Effector CD8-positive, alpha-beta T cell (primary cell): ENCODE measurements around the gene UBTD1.

Source experiments
- DNase-seq: peaks from one replicate; lab custom pipeline; 2025; lab: John Stamatoyannopoulos, UW

Gene UBTD1

GRCh38 chr10:97618285-97618684, 119.6 kb downstream of the UBTD1 start:
- no peak for DNase-seq

DNA sequence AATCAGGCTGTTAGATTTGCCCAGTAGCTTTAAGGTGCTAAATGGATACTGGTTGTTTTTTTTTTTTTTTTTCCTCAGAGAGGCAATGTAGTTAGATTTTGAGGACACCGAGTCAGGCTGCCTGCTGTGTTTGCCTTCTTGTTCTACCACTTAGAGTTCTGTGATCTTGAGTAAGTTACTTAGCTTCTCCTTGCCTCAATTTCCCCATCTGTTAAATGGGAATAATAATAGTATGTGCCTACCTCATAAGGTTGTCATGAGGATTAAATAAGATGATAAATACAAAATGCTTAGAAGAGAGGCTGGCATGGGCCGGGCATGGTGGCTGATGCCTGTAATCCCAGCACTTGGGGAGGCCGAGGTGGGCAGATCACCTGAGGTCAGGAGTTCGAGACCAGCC, 120.0 kb downstream of the UBTD1 start:
- DNase-seq: no peak
